NOMO-1 (cell line): ENCODE data around the gene NKAIN4.

Experiments
- DNase-seq, 2 experiments: peaks; one replicate each; lab custom pipeline; 2025; ENCODE audit not compliant: unreplicated experiment in 2 of 2; lab: John Stamatoyannopoulos, UW

Gene NKAIN4

GRCh38 chr20:63288581-63289251, 34.5 kb upstream of the NKAIN4 start:
- DNase-seq, result no peak

DNA sequence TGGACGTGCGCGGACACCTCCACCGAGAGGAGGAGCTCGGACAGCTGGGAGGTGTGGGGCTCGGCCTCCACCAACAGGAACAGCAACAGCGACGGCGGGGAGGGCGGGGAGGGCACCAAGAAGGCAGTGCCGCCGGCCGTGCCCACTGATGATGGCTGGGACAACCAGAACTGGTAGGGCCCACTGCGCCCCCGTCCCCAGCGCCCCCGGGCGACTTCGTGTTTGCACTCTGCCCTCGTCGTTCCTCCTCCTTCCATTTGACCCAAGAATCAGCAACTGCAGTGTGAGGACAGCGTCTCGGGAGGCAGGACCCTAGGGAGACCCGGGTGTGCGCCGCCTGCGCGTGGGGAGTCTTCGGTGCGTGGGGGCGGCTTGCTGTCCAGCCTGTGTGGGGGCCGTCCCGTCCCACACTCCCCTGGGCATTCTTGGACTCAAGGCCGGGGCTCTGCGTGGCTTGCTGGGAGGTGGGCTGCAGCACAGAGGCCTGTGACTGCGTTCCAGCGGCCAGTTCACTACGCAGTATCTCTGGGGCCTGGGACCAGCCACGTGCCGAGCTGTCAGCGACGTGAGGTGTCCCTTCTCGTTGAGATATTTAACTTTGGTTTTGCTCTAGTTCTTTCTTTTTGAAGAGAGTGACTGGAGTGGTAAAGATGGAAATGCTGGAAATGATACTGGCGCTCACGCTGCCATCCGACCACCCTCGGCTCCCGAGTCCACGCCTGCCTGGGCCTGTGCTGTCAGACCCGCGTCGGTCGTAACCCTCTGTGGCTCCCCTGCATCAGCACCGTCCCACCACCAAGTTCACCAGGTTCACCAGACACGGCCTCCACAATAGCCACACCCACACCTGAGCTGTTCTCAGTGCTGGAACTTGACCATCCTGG, 33.7 kb upstream of the NKAIN4 start:
- no peak for DNase-seq

DNA sequence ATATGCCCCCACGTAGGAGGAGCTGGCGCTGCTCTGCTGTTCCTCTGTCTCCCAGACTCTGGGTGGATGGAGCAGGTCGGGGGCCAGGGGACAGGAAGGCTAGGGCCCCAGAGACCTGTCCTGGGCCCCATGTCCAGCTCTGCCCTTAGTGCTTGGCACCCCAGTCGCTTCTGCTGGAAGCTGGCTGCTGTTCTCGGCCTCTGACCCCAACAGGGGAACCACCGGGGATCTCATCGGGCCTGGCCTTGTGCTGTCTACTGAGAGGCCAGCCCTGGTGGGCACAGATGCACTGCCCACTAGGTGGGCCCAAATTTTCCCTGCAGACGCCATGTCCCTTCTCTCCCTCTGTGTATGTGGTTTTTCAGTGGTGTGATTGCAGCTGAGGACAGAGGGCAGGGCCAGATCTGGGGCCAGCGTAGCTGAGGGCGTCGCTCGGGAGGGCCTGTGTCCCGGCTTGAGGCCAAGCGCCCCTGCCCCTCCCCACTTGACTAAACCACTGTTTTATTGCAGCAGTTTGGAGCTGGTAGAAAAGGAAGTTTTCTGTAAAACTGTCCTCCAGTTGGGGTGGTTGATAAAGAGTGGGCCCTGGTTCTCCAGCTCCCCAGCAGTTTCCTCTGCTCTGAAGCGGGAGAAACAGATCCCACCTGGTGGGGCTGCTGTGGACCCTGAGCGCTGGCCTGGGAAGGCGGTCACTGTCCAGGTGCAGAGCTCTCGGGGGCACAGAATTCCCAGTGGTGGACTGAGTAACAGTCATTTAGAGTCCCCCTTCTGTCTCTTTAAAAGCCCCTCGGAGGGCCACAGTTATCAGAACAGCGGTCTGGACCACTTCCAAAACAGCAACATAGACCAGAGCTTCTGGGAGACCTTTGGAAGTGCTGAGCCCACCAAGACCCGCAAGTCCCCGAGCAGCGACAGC, 32.8 kb upstream of the NKAIN4 start:
- DNase-seq, result no peak

DNA sequence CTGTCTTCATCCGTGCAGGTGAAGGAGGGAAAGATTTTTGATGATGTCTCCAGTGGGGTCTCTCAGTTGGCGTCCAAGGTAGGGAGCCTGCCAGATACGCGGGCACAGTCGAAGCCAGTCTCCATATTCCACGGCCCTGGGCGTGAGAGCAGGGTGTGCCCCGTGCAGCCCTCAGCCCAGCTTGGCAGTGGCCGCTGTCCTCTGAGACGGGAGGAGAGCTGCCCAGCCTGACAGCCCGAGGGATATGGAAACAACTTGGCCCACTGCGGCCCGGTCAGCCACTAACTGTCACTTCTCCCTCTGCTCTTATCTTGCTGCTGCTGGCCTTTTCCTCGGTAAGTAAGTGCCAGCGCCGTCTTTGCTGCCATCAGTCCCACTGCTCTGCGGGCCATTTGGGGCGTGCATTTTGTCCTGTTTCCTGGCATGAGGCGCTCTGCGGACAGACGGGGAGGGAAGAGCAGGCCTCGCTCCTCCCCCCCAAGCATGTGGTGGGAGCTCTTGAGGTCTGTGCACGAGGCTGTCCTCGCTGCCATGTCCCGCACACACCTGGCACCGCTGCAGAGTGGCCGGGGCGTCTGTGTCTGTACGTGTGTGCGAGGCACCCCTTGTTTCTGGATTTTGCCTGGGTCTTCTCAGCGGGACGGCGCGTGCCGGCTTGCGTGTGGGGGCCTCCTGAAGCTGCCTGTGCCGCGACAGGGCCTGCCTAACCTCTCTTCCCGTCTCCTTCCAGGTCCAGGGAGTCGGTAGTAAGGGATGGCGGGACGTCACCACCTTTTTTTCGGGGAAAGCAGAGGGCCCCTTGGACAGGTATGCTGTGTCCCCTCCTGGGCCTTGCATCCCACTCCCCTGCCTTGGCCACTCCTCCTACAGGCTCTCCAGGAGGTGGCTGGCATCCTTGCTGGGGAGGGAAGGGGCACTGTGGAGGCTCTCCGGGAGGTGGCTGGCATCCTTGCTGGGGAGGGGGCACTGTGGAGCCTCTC, 31.7 kb upstream of the NKAIN4 start:
- no peak for DNase-seq

DNA sequence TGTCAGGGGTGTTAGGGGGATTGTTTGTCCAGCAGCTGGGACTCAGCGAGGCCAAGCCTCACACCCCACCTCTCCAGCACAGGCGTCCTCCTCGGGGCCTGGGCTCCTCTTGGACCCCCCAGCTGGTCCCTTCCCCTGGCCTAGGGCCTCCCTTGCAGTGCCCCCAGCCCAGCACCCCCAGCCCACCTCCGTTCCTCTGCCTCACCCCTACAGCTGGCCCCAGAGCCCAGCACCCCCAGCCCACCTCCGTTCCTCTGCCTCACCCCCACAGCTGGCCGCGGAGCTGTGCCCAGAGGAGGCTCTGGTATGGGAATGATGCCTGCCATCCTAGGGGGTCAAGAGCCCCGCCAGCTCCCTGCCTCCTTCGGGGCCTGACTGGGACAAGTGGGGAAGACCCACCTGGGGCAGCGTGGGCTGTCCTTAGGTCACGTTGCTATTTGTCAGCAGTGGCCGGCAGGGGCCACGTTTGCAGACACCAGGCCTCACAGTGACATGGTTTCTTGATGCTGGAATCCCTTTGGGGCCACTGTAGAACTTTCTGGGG, 30.8 kb upstream of the NKAIN4 start:
- no peak for DNase-seq

DNA sequence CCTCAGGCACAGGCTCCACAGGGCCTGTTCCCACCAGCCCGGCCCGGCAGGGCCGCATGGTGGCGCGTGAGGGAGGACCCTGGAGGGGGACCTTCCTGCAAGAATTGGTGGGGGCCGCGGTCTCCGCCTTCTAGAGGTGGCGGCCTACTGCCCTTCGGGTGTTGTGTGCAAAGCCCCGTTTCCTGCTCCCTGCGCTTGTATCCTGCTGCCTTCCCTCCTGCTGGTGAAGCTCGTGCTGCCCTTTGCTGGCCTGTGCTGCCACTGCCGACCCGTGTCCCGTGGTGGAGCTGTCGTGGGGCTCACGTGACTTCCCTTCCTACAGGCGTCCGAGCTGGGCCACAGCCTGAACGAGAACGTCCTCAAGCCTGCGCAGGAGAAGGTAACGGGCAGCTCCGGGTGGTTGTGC, 30.3 kb upstream of the NKAIN4 start:
- no peak for DNase-seq

GRCh38 chr20:63284083-63284440, 29.8 kb upstream of the NKAIN4 start:
- DNase-seq, result no peak

DNA sequence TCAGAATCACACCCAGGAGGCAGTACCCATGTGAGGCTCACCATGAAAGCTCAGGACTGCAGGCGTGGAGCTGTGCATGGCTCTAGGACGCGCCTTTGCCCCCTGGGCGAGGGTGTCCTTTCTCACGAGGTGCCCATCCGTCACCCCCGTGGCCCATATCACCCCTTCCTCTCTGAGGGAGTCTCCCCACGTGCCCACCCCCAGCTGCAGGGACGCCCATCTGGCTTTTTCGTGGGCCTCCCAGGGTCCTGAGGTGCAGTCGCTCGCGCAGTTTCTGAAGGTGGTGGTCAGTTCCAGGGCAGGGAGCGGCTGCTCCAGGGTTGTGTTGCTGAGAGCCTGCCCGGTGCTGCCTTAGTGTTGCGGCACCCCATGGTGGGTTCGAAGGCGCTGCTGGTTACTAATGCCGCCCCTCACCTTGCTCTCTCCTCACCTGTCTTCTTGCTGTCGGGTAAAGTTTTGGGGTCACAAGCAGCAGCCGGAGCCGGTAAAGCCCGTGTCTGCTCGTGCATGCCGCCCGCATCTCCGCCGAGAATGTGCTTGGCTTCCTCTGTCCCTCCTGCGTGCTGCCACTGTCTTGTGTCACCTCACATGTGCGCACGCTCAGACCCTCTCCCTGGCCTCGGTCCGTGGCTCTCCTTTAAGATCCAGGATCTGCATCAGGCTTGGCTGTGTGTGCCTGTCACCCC, 29.3 kb upstream of the NKAIN4 start:
- no peak for DNase-seq

DNA sequence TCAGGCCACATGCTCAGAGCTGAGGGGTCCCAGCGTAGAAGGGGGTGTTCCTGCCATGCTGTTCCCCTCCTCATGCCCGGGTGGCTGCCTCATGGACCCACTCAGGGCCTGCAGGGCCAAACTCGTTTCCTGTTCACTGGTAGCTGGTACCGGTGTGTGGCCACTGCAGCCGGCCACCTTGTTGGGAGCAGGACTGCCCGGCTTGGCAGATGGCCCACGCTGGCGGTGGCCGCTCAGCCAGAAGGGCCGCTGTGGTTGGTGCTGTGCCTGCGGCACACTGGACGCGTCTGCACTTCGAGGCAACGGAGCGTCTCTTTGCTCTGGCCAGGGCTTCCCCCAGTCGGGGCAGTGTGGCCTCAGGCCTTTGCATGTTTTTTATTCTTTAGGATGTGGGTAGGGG, 28.7 kb upstream of the NKAIN4 start:
- DNase-seq, result no peak

GRCh38 chr20:63281742-63282665, 27.7 kb upstream of the NKAIN4 start:
- DNase-seq, result no peak

DNA sequence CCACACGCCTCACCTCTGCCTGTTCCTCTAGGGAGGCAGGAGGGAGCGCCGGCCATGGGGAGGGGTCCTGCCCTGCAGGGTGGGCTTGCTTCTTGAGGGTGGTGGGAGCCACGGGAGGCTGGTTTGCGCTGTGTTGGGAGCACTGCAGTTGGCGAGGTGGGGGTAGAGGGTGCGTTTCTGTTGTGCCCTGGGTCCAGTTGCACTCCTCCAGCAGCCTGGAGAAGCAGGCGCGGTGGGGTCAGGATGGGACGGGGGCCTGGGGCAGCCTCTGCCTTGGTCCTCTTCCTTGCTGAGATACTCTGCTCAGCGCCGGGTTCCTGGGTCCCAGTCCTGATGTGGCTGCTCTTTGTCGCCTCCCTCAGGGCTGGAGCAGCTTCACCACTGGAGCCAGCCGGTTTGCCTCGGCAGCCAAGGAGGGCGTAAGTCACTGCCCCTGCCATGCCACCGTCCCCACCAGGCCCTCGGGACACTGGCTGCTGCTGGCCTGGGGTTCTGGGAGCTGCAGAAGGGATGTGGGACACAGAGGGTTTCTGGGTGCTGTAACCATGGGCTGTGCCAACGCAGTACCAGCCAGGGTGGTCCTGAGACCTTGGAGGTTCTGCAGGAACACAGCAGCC, 26.8 kb upstream of the NKAIN4 start:
- no peak for DNase-seq

DNA sequence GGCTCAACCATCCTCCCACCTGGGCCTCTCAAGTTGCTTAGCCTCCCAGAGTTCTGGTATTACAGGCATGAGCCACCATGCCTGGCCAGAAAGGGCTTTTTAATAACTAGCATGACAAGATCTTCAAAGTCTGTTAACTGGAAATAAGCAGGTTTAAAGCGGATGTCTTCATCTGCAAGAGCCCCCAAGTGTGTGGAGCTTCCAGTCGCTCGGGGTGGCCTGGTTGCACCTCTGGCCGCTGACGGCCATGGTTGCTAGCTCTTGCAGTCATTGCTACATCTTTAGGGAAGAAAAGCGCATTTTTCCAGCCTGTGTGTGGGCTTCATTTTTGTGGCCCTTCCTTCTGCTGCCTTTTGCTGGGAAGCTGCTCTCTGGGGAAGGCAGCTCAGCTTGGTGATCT, 26.1 kb upstream of the NKAIN4 start:
- no peak for DNase-seq

DNA sequence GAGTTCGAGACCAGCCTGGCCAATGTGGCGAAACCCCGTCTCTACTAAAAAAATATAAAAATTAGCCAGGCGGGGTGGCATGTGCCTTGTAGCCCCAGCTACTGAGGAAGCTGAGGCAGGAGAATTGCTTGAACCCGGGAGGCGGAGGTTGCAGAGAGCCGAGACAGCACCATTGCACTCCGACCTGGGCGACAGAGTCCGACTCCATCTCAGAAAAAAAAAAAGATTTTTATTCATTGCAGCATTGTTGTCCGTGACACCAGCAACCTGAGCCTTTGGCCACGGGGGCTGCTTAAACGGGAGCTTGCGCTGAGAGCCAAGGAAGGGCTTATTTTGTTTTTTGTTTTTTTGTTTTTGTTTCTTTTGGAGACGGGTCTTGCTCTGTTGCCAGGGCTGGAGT, 25.7 kb upstream of the NKAIN4 start:
- DNase-seq, result no peak

GRCh38 chr20:63278661-63279060, 24.4 kb upstream of the NKAIN4 start:
- DNase-seq, result no peak

DNA sequence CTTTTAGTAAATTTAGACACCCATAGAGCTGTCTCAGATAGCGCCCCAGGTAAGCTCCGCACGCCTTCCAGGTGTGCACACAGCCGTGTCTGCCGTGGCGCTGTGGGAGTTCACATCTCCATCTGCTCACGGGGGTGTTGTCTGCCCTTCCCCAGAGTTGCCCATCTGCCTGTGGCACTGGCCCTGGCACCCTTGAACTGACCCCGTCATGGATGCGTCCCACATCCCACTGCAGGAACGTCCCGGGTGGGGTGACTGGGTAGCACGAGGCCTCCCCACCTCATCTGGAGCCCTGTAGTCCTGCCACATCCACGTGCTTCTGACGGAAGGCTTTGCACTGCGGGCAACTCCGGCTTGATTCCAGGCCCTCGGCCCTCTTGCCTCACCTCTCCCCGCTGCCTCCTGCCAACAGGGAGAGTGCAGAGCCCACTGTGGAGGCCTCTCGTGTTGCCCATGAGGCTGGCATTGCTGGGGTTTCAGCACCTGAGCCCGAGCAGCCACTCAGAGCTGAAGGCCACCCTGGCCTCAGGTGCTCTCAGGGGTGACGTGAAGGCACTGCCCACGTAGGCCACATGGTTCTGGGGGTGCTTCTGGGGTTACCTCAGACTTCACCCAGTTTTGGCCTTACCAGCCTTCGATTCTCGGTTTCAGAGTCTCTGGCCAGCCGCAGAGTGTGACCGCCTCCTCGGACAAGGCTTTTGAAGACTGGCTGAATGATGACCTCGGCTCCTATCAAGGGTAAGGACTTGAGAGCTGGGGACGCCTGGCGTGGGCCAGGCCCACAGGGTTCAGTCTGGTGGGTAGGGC, 23.4 kb upstream of the NKAIN4 start:
- DNase-seq, result no peak

GRCh38 chr20:63276956-63277355, 22.7 kb upstream of the NKAIN4 start:
- no peak for DNase-seq

DNA sequence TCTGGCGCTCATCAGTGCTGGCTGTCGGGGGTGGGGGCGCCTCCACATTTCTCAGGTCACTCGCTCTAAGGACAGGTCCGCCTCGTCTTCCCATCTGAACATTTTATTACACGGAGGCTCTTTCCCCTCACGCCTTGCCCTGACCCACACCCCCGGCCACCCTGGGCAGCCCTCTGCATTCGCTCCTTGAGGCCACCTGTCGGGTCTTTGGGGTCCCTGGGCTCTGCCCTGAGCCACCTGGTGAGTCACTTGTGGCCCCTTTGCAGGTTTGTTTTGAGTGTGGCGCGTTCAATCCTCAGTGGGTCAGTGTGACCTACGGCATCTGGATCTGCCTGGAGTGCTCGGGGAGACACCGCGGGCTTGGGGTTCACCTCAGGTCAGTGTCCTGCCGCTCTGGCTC, 21.6 kb upstream of the NKAIN4 start:
- no peak for DNase-seq
